ENCODE data around the gene CARD11.

Gene CARD11

GRCh38 chr7:3069771-3070449 is 26.2 kb upstream of the CARD11 start:
- Mint-ChIP-seq H3K27ac (peak overlapping the region; percentile 99), H3K4me1 (peaks cover 70% of the 10 kb centered on the region)

GRCh38 chr7:3068530-3068929 is 24.9 kb upstream of the CARD11 start:
- Mint-ChIP-seq H3K27ac (peak overlapping the region; percentile 99), H3K36me3 (peaks cover 7% of the 10 kb centered on the region), H3K4me3 (no peak overlapping the region), H3K4me1 (peaks cover 61% of the 10 kb centered on the region), H3K27me3 (no peaks in the 10 kb centered on the region), H3K9me3 (peaks cover 8% of the 10 kb centered on the region)
- ATAC-seq = peak; percentile 75

More at GRCh38 chr7:3069771-3070449, 26.2 kb upstream of the CARD11 start:
- Mint-ChIP-seq H3K4me3 (no peak overlapping the region), H3K36me3 (peaks cover 7% of the 10 kb centered on the region), H3K9me3 (peaks cover 8% of the 10 kb centered on the region), H3K27me3 (no peaks in the 10 kb centered on the region)
- ATAC-seq = no peak

GRCh38 chr7:3067606-3068380 is 24.1 kb upstream of the CARD11 start:
- H3K4me3 Mint-ChIP-seq = peak overlapping the region; percentile 76
- H3K27me3 Mint-ChIP-seq = no peaks in the 10 kb centered on the region
- peaks cover 7% of the 10 kb centered on the region for H3K36me3 Mint-ChIP-seq
- peak; percentile 62 for ATAC-seq
- H3K9me3 Mint-ChIP-seq = peaks cover 8% of the 10 kb centered on the region
- peaks cover 68% of the 10 kb centered on the region for H3K4me1 Mint-ChIP-seq
- H3K27ac Mint-ChIP-seq = peak overlapping the region; percentile 99

- H3K27me3 Mint-ChIP-seq = no peaks in the 10 kb centered on the region
- peaks cover 71% of the 10 kb centered on the region for H3K4me1 Mint-ChIP-seq
- H3K4me3 Mint-ChIP-seq = peak overlapping the region; percentile 76
- H3K9me3 Mint-ChIP-seq = peaks cover 8% of the 10 kb centered on the region
- H3K27ac Mint-ChIP-seq = peak overlapping the region; percentile 99
- peaks cover 7% of the 10 kb centered on the region for H3K36me3 Mint-ChIP-seq
- ATAC-seq = peak; percentile 73
Observed at GRCh38 chr7:3067193-3067592, 23.5 kb upstream of the CARD11 start.

GRCh38 chr7:3066506-3066905 is 22.8 kb upstream of the CARD11 start:
- H3K4me3 Mint-ChIP-seq = peak overlapping the region; percentile 76

GRCh38 chr7:3065724-3066143 is 22.1 kb upstream of the CARD11 start:
- H3K27ac Mint-ChIP-seq = peak overlapping the region; percentile 99
- H3K36me3 Mint-ChIP-seq = no peaks in the 10 kb centered on the region
- H3K4me1 Mint-ChIP-seq = peaks cover 68% of the 10 kb centered on the region
- peak; percentile 83 for ATAC-seq
- H3K4me3 Mint-ChIP-seq = peak overlapping the region; percentile 76
- no peaks in the 10 kb centered on the region for H3K9me3 Mint-ChIP-seq
- no peaks in the 10 kb centered on the region for H3K27me3 Mint-ChIP-seq

More at GRCh38 chr7:3066506-3066905, 22.8 kb upstream of the CARD11 start:
- ATAC-seq = no peak
- H3K36me3 Mint-ChIP-seq = peaks cover 5% of the 10 kb centered on the region
- H3K27me3 Mint-ChIP-seq = no peaks in the 10 kb centered on the region
- H3K9me3 Mint-ChIP-seq = peaks cover 8% of the 10 kb centered on the region
- peaks cover 68% of the 10 kb centered on the region for H3K4me1 Mint-ChIP-seq
- H3K27ac Mint-ChIP-seq = peak overlapping the region; percentile 99

GRCh38 chr7:3064067-3064466 is 20.4 kb upstream of the CARD11 start:
- Mint-ChIP-seq H3K27ac (peak overlapping the region; percentile 76), H3K9me3 (no peaks in the 10 kb centered on the region), H3K36me3 (no peaks in the 10 kb centered on the region), H3K4me3 (no peak overlapping the region), H3K4me1 (peaks cover 56% of the 10 kb centered on the region), H3K27me3 (no peaks in the 10 kb centered on the region)
- no peak for ATAC-seq

- peak overlapping the region; percentile 76 for H3K27ac Mint-ChIP-seq
Observed at GRCh38 chr7:3063016-3063753, 19.5 kb upstream of the CARD11 start.

GRCh38 chr7:3057066-3057420 is 13.4 kb upstream of the CARD11 start:
- Mint-ChIP-seq H3K9me3 (peaks cover 3% of the 10 kb centered on the region), H3K27me3 (peaks cover 9% of the 10 kb centered on the region), H3K27ac (no peak overlapping the region), H3K4me3 (no peak overlapping the region), H3K4me1 (no peaks in the 10 kb centered on the region), H3K36me3 (no peaks in the 10 kb centered on the region)
- ATAC-seq = no peak

More at GRCh38 chr7:3063016-3063753, 19.5 kb upstream of the CARD11 start:
- H3K36me3 Mint-ChIP-seq = no peaks in the 10 kb centered on the region
- H3K4me1 Mint-ChIP-seq = peaks cover 48% of the 10 kb centered on the region
- no peaks in the 10 kb centered on the region for H3K9me3 Mint-ChIP-seq
- ATAC-seq = peak; percentile 85
- H3K4me3 Mint-ChIP-seq = peak overlapping the region; percentile 52
- no peaks in the 10 kb centered on the region for H3K27me3 Mint-ChIP-seq

- ATAC-seq = no peak
- Mint-ChIP-seq H3K27ac (no peak overlapping the region), H3K9me3 (peaks cover 3% of the 10 kb centered on the region), H3K4me3 (no peak overlapping the region), H3K4me1 (no peaks in the 10 kb centered on the region), H3K27me3 (peaks cover 9% of the 10 kb centered on the region), H3K36me3 (no peaks in the 10 kb centered on the region)
Observed at GRCh38 chr7:3056234-3057065, 12.8 kb upstream of the CARD11 start.

GRCh38 chr7:3055626-3056025 is 12.0 kb upstream of the CARD11 start:
- Mint-ChIP-seq H3K4me3 (no peak overlapping the region), H3K27me3 (peaks cover 9% of the 10 kb centered on the region), H3K9me3 (peaks cover 9% of the 10 kb centered on the region), H3K36me3 (no peaks in the 10 kb centered on the region), H3K27ac (no peak overlapping the region), H3K4me1 (no peaks in the 10 kb centered on the region)
- no peak for ATAC-seq

GRCh38 chr7:3042861-3043489 is 692 bp downstream of the CARD11 start:
- H3K4me3 Mint-ChIP-seq = peak overlapping the region; percentile 96
- H3K4me1 Mint-ChIP-seq = peaks cover 45% of the 10 kb centered on the region
- peaks cover 41% of the 10 kb centered on the region for H3K36me3 Mint-ChIP-seq
- H3K27me3 Mint-ChIP-seq = no peaks in the 10 kb centered on the region
- H3K9me3 Mint-ChIP-seq = no peaks in the 10 kb centered on the region
- peak; percentile 85 for ATAC-seq
- peak overlapping the region; percentile 92 for H3K27ac Mint-ChIP-seq

GRCh38 chr7:3041986-3042675 is 1.5 kb downstream of the CARD11 start:
- no peaks in the 10 kb centered on the region for H3K9me3 Mint-ChIP-seq
- peak overlapping the region; percentile 92 for H3K27ac Mint-ChIP-seq
- peaks cover 48% of the 10 kb centered on the region for H3K36me3 Mint-ChIP-seq
- no peak for ATAC-seq
- H3K27me3 Mint-ChIP-seq = no peaks in the 10 kb centered on the region
- peak overlapping the region; percentile 96 for H3K4me3 Mint-ChIP-seq
- H3K4me1 Mint-ChIP-seq = peaks cover 54% of the 10 kb centered on the region

- H3K27ac Mint-ChIP-seq = peak overlapping the region; percentile 92
- H3K4me3 Mint-ChIP-seq = peak overlapping the region; percentile 74
- H3K36me3 Mint-ChIP-seq = peaks cover 64% of the 10 kb centered on the region
- H3K9me3 Mint-ChIP-seq = no peaks in the 10 kb centered on the region
- no peak for ATAC-seq
- no peaks in the 10 kb centered on the region for H3K27me3 Mint-ChIP-seq
- peaks cover 62% of the 10 kb centered on the region for H3K4me1 Mint-ChIP-seq
Observed at GRCh38 chr7:3039787-3040186, 3.9 kb downstream of the CARD11 start.
